GM18505 (cell line): ENCODE results near the gene PBX1.

Experiments
- ATAC-seq: cut with Tn5 transposase; IDR thresholded peaks from one replicate; pipeline ENCODE4 v1.9.1; 2021; ENCODE audit not compliant: unreplicated experiment
- POLR2A ChIP-seq: IDR thresholded peaks from 4 replicates; pipeline ENCODE4 v1.6.1; 2011; ENCODE audit warnings: borderline replicate concordance; ENCODE audit not compliant: insufficient read depth, insufficient read length; ENCODE audit errors: extremely low read depth

Gene PBX1

DNA sequence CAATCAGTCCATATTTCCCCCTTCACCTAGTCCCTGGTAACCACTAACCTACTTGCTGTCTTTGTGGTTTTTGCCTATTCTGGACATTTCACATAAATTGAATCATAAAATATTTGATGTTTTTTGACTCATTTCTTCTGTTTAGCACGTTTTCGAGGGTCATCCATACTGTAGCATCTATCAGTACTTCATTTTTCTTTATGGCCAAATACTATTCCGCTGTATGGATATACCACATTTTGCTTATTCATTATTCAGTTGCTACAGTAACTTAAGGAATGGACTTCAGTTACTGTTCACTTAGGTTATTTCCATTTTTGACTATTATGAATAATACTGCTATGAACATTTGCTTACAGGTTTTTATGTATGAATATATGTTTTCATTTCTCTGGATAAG, 12.3 kb downstream of the PBX1 start:
- no peak for TF ChIP-seq POLR2A
- no peak for ATAC-seq

- no peak for ATAC-seq
- TF ChIP-seq POLR2A: no peak
Measured at GRCh38 chr1:164575356-164575886, 16.4 kb downstream of the PBX1 start.

DNA sequence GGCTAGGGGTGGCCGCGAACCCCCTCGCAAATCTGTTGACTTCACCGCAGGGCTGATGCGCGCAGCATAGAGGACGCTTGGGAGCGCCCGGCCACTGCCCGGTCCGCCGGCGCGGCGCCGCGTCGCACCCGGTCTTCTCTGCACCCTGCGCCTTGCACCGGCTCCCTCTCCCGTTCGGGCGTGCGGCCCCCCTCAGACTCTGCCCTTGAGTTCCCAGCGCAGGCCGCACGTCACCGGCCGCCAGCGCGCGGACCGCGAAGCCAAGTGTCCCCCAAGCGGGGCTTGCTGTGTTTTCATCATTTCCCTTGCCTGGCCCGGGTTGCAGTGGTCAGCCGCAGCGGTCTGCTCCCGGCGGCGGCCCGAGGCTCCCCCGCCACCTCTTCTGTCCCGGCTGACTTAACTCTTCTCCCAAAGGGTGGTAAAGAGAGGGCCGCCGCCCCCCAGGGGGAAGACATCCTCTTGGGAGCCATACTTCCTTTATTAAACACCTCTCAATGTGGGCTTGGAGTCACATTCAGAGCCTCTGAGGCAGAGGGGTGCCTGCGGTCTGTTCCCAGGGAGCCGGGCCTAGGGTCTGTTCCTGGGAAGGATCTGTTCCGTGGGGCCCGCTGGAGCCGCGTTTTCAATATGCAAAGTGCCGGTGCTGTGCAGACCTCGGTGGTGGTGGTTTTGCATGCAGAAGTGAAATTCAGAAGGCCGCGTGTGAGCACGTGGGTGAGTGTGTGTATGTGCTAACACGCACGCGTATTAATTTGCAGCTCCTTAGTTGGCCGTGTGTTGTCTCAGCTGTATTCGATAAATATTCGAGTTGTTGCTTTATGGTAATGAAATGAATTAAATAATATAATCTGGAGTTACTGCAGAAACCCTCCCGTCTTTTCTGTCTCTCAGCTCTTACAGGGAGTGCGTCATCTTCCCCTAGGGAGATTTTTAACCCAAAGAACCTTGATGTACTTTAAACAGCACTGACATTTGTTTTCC, 17.6 kb downstream of the PBX1 start:
- ATAC-seq: no peak
- TF ChIP-seq POLR2A: no peak

DNA sequence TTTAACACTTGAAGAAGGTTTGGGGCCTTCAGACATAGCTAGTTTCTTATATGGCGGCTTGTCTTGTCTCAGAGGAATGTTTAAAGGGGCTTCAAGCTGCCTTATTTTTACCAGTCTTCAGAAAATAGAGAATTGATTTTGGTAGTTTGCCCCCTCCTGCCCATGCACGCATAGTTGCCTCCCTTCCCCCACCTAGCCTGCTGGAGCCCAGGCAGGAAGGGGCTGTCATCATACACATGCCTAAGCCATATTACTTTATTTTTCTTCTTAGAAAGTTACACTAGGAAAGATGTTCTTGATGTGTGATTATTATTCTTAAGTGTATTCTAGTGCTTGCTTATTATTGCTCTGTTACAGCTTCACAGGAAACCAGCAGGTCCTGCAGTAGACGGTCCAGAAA, 18.3 kb downstream of the PBX1 start:
- TF ChIP-seq POLR2A: no peak
- no peak for ATAC-seq

DNA sequence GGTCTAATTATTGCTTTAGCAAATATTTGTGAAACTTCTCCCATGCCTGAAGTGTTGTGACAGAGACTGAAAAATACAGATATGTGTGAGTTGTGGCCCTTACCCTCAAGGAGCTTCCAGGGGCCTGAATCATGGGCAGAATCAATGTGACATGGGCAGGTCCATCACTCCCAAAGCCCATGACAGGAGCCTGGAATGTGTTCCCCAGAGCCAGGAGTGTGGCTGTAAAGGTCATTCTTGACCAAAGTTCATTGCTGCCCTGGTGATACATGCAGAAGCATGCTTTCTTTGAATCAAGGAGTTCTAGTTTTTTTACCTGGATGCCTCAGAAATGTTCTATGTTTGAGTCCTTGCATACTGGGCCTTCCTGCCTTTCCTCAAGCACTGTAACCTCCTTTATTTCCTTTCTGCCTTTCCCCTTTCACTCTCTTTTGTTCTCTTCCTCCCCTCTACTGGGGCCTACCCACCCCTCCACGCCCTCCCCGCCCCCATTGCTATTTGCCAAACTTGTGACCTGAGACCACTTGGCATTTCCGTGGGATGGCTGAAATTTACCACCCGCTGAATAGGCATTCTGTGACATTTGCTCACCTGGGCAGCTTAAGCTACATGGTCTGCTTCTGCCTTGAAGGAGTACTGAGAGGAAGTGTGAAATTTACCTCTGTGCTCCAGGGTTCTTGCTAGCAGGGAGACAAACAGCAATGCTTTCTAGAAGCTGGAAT, 19.7 kb downstream of the PBX1 start:
- ATAC-seq: no peak
- no peak for TF ChIP-seq POLR2A

GRCh38 chr1:164579381-164579780, 20.4 kb downstream of the PBX1 start:
- no peak for ATAC-seq
- TF ChIP-seq POLR2A: no peak

DNA sequence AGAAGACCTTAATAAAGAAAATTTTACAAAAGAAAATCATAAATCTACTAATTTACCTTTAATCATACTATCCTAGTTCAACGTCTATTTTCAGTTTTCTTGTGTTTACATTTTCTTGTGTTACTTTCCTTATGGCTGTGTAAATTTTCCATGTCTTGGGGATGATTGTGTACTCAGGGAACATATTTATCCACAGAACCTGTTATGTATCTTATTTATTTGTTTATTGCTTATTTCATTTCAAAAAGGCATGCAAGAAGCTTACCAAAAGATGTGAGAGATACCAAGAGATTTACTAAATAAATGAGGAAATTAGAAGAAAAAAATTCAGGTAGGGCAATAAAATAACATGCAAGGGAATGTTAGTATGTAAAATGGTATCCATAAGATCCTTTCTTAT, 22.8 kb downstream of the PBX1 start:
- no peak for TF ChIP-seq POLR2A
- no peak for ATAC-seq

DNA sequence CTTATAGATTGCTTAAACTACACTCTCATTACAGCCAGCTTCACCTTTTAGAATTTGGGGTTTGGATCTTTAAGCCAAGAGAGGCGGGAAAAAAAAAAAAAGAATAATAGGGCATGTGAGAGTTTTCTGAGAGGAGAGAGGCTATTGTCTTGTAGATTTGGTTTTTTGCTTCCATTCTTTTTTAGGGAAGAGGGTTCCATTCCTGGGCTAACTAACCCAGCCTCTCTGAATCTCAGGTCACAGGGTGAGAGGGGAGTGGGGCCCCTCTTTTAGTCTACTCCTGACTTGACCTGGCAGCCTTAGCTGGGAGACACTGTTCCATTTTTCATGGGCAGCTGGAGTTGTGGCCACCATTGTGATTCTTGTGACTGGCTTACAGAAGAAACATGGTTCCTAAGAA, 24.2 kb downstream of the PBX1 start:
- no peak for TF ChIP-seq POLR2A
- no peak for ATAC-seq

GRCh38 chr1:164583835-164584539, 25.0 kb downstream of the PBX1 start:
- no peak for ATAC-seq
- TF ChIP-seq POLR2A: no peak

- TF ChIP-seq POLR2A: no peak
- no peak for ATAC-seq
Measured at GRCh38 chr1:164586591-164586990, 27.6 kb downstream of the PBX1 start.

GRCh38 chr1:164587617-164588501, 28.9 kb downstream of the PBX1 start:
- ATAC-seq: no peak
- no peak for TF ChIP-seq POLR2A
